ACC112 (cell line): ENCODE results near the gene RAB3C.

ENCODE experiments used
- H2AFZ ChIP-seq: fragments of 200-600 bp; sonication (generic); one replicate; pipeline ENCODE4 v1.6.0; 2017; ENCODE audit warnings: antibody characterized with exemption, low read length; ENCODE audit not compliant: unreplicated experiment
- H3K27ac ChIP-seq: fragments of 200-600 bp; sonication (generic); 2 replicates; pipeline ENCODE4 v1.5.1; 2014; ENCODE audit warnings: low read depth, mild to moderate bottlenecking, antibody characterized with exemption, low read length, moderate library complexity
- H3K27me3 ChIP-seq: fragments of 200-600 bp; sonication (generic); 2 replicates; pipeline ENCODE4 v1.6.1; 2014; ENCODE audit warnings: mild to moderate bottlenecking, antibody characterized with exemption, low read length, moderate library complexity, mixed read lengths; ENCODE audit not compliant: insufficient read depth
- H3K36me3 ChIP-seq: fragments of 200-600 bp; sonication (generic); 2 replicates; pipeline ENCODE4 v1.6.1; 2016; ENCODE audit warnings: mild to moderate bottlenecking, antibody characterized with exemption, low read length, moderate library complexity, mixed read lengths; ENCODE audit not compliant: insufficient read depth
- H3K4me1 ChIP-seq: fragments of 200-600 bp; sonication (generic); one replicate; pipeline ENCODE4 v1.6.1; 2016; ENCODE audit warnings: low read length, mixed read lengths; ENCODE audit not compliant: insufficient read depth, unreplicated experiment, control insufficient read depth
- H3K4me3 ChIP-seq: fragments of 200-600 bp; sonication (generic); 2 replicates; pipeline ENCODE4 v1.5.1; 2014; ENCODE audit warnings: mild to moderate bottlenecking, low read depth, low read length
- H3K79me2 ChIP-seq: fragments of 200-600 bp; sonication (generic); one replicate; pipeline ENCODE4 v1.6.0; 2016; ENCODE audit warnings: low read length; ENCODE audit not compliant: control insufficient read depth, unreplicated experiment, insufficient read depth

Gene RAB3C

DNA sequence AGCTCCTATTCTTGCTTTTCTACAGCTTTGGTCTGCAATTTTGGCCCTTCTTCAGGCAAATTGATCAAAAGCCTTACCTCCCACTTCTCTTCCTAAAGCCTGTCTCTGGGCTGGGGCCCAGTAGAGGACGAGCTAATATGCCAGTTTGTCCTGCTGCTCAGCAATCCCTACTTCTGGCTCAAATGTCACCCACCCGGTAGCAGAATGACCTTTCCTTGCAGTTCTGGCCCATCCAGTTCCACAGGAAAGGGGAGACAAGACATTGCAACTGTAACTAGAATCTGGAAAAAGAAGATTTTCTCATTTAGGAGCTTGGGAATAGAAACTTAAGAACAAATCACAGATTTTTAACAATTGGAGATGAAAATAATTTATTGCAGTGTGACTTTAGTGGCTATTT lies 261.5 kb downstream of the RAB3C start:
- Histone ChIP-seq H3K4me1 (no peaks in the 10 kb centered on the region), H3K36me3 (no peaks in the 10 kb centered on the region), H3K27me3 (peaks cover 29% of the 10 kb centered on the region; the same call in 1 of the 2 replicates), H3K4me3 (no peak overlapping the region), H2AFZ (no peak overlapping the region), H3K27ac (no peak overlapping the region), H3K79me2 (no peaks in the 10 kb centered on the region)

DNA sequence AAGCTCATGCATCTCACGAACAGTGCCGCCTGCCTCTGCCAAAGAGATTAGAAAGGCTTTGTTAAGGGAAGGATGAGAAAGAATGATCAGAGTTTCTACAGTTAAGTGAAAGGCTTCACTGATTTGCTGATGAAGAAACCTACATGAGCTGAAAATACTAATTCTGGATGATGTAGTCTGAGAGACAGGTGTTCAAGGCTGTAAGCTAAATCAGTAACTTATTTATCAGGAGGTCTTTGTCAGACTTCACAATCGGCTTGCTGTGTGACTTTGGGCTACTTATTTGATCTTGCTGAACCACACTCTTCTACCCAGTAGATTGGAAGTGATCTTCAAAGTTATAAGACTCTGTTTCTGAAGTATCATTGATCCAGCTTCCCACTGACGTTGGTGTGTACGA lies 264.2 kb downstream of the RAB3C start:
- Histone ChIP-seq H2AFZ (no peak overlapping the region), H3K27me3 (peaks cover 34% of the 10 kb centered on the region), H3K36me3 (no peaks in the 10 kb centered on the region), H3K27ac (no peak overlapping the region), H3K4me1 (no peaks in the 10 kb centered on the region), H3K79me2 (no peaks in the 10 kb centered on the region), H3K4me3 (no peak overlapping the region)

DNA sequence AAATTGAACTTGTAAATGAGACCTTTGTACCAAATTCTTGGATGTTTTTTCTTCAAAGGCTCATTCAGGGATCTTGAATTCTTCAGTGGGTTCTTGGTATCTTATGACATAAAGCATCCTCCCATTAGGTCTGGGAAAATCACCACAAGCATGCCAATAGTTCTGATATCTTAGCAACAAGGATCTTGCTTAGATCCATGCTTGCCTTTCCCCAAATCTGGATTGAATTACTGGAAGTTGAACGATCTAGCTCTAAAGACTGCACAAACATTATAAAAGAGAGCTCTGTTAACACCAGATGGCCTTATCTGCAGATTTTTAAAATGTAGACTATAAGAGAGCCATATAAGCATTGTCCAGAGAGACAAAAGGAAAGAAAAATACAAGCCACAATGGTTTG lies 266.3 kb downstream of the RAB3C start:
- no peak overlapping the region for H3K4me3 ChIP-seq
- H2AFZ ChIP-seq: no peak overlapping the region
- H3K79me2 ChIP-seq: no peaks in the 10 kb centered on the region
- no peaks in the 10 kb centered on the region for H3K36me3 ChIP-seq
- no peak overlapping the region for H3K27ac ChIP-seq
- H3K27me3 ChIP-seq: peaks cover 49% of the 10 kb centered on the region
- H3K4me1 ChIP-seq: no peaks in the 10 kb centered on the region

DNA sequence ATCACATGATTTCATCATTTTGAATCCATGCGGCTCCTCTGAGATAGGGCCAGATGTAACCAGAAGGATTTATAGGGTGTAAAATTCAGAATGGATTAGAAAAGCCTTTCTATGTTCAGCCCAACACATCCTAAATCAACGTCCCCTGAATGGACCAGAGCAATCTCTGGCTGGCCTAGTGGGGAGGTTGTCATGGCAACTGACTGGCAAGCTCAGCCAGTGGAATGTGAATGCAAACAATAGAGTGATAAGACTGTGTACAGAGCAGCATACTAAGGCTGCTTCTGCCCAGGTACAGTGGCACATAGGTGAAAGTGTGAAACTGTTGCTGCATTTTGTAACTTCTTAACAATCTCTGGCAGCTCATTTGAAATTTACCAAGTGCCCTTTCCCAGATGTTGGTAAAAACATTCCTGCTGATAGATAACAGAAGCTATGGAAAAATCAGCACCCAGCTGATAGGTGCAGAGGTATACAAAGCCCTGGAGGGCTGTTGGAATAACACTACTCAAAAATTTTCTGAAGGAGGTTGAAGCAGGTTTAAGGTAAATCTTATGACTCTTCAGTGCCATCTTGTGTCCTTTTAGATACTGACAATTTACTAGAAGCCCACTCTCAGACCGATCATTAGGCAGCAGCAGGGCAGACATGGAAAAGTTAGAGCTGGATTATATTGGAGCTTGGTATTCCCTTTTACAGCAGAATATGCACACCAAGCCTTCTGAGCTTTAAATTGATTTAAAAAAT lies 267.2 kb downstream of the RAB3C start:
- Histone ChIP-seq H2AFZ (no peak overlapping the region), H3K4me1 (no peaks in the 10 kb centered on the region), H3K36me3 (no peaks in the 10 kb centered on the region), H3K27ac (no peak overlapping the region), H3K27me3 (peaks cover 46% of the 10 kb centered on the region), H3K4me3 (no peak overlapping the region), H3K79me2 (no peaks in the 10 kb centered on the region)

DNA sequence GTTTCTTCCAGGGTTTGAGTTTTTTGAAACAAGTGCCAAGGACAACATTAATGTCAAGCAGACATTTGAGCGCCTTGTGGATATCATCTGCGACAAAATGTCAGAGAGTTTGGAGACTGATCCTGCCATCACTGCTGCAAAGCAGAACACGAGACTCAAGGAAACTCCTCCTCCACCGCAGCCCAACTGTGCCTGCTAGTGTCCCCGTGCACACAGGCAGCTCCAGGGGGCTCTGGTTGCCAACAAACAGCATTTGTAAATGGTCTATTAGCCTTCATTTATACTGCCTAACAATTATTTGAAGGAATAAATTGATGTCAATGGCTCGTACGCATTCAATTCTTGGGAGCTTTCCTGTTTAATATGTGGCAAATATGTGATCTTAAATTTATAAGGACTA lies 268.3 kb downstream of the RAB3C start:
- Histone ChIP-seq H3K4me3 (no peak overlapping the region), H3K27me3 (peaks cover 46% of the 10 kb centered on the region), H3K4me1 (no peaks in the 10 kb centered on the region), H3K27ac (no peak overlapping the region), H3K36me3 (no peaks in the 10 kb centered on the region), H3K79me2 (no peaks in the 10 kb centered on the region), H2AFZ (no peak overlapping the region)

DNA sequence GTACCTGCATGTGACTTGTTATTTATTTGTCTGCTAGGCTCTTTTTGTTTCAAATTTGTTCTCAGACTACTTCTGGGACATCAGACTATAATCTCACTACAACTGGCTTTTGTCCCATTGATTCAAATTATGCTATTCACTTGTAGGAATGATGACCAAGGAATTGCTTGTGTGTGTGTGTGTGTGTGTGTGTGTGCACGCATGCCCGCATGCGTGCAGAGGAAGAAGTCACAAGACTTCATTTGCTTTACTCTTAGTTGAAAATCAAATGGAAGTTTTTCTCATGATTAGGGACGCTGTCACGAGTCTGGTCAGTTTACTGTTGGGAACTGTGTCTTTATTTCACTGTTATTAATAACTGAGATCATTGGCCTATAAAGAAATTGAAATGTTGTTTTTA lies 268.7 kb downstream of the RAB3C start:
- no peaks in the 10 kb centered on the region for H3K36me3 ChIP-seq
- H3K79me2 ChIP-seq: no peaks in the 10 kb centered on the region
- no peaks in the 10 kb centered on the region for H3K4me1 ChIP-seq
- H2AFZ ChIP-seq: no peak overlapping the region
- H3K27me3 ChIP-seq: peaks cover 47% of the 10 kb centered on the region
- no peak overlapping the region for H3K4me3 ChIP-seq
- H3K27ac ChIP-seq: no peak overlapping the region

DNA sequence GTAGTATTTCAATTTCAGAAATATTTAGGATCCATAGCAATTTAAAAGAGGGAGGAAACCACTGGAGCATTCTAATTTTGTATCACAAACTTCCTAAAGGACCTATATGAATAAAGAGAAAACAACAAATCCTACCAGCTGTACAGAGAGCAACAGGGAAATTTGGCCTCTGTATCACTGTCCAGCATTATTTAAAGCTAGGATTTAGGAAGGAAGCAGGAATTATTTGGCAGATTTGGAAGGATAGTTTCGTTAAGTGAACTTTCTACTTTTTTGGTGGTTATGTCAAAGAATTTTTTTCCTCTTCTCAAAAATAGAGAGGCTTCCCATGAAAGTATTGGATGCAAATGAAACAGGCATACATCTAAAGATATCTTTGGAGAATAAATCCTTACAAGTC lies 269.7 kb downstream of the RAB3C start:
- H3K27ac ChIP-seq: no peak overlapping the region

DNA sequence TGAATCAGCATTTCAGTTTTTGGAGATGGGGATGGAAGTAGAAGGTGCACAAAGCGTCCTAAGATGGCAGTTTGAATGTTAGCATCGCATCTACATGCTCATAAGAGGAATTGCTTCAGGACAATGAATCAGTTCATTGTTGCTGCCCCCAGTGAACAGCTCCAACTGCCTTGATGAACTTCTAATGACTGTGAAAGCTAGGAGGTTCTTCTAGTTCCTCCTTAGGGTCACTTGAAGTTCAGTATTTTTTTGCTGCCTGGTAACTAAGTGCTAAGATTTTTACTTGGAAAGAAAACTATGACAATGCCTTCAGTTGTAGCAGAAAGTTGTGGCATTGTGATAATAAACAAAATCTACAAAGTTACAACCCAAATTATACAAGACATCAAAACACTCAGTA lies 271.6 kb downstream of the RAB3C start:
- Histone ChIP-seq H3K36me3 (no peaks in the 10 kb centered on the region), H3K79me2 (no peaks in the 10 kb centered on the region), H3K4me1 (no peaks in the 10 kb centered on the region), H3K4me3 (no peak overlapping the region), H3K27ac (no peak overlapping the region), H2AFZ (no peak overlapping the region), H3K27me3 (peaks cover 60% of the 10 kb centered on the region)

More for the DNA sequence above, 269.7 kb downstream of the RAB3C start:
- H3K4me1 ChIP-seq: no peaks in the 10 kb centered on the region
- H2AFZ ChIP-seq: no peak overlapping the region
- H3K36me3 ChIP-seq: no peaks in the 10 kb centered on the region
- H3K27me3 ChIP-seq: peaks cover 56% of the 10 kb centered on the region
- H3K79me2 ChIP-seq: no peaks in the 10 kb centered on the region
- H3K4me3 ChIP-seq: no peak overlapping the region

DNA sequence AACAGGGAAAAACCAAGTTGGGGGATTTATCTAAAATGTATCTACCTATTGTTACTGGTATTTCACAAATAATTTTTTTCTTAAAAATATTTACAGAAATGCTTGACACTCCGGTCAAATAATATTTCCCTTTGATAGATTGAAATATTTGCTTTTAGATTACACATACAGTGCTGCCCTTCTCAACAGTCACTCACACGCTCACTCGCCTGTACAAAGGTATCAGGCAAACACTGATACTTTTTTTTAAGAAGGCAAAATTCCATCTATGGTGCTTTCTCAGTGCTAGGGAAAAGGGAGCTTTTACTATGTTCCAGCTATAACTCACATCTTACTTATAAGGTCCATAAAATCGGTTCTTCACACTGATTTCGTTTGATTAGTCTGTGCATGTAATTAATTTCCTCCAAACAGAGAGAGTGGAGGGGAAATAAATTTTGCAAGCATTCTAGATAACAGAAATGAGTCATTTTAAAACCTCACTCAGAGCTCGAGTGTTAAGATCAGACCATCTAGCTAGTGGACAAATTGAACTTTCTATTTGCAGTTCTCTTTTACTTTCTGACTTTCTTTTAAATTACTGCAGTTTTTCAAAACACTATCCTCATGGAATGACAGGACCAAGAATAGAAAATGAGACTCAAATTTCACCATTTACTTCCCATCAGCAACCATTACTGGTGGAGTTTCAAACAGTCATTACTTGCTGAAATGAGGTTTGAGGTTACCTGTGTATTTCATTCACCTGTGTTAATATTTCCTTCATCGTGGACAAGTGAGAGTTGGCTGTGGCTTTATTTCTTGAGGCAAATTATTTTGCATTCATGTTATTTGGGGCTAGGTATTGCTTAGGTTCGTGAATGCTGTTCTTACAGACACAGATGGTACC lies 273.2 kb downstream of the RAB3C start:
- H3K4me1 ChIP-seq: no peaks in the 10 kb centered on the region
- H3K36me3 ChIP-seq: no peaks in the 10 kb centered on the region
- H2AFZ ChIP-seq: no peak overlapping the region
- H3K27ac ChIP-seq: no peak overlapping the region
- H3K27me3 ChIP-seq: peaks cover 52% of the 10 kb centered on the region
- H3K4me3 ChIP-seq: no peak overlapping the region
- H3K79me2 ChIP-seq: no peaks in the 10 kb centered on the region

DNA sequence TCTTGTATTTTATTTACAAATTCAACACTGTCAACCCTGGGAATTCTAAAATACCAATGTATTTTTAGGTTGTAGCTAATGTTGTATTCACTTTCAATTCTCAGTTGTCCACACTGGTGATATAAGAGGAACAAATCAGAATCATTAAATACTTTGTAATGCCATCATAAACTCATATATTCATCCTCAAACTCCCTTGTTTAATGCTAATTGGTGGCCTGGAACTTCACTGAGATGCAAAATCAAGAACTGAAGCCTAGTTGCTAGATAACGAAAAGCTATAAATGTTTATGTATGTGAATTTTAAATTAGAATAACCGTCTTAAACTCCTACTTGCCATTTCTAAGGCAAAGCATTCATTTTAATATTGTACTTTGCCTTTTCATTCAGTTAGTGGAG lies 274.7 kb downstream of the RAB3C start:
- Histone ChIP-seq H3K27me3 (peaks cover 52% of the 10 kb centered on the region), H3K27ac (no peak overlapping the region), H3K4me1 (no peaks in the 10 kb centered on the region), H3K4me3 (no peak overlapping the region), H3K36me3 (no peaks in the 10 kb centered on the region), H3K79me2 (no peaks in the 10 kb centered on the region), H2AFZ (no peak overlapping the region)

DNA sequence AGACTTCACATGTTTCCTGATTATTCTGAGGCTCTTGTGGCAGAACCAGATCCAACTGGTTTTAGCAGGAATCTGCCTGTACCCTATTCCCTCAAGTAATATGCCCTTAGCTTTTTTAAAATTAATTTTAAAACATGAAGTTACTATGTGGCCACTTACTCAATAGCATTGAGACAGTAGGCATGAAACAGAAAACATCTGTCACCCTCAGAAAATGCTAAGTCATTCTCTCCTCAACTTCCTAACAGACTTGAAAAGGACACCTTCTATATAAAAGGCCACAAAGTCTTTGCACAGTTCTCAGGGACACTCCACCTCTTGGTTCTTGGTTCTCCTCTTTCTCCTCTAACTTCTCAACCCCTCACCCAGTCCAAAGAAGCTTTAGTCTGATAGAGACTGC lies 277.8 kb downstream of the RAB3C start:
- Histone ChIP-seq H2AFZ (no peak overlapping the region), H3K79me2 (no peaks in the 10 kb centered on the region), H3K36me3 (no peaks in the 10 kb centered on the region), H3K27ac (no peak overlapping the region), H3K4me1 (no peaks in the 10 kb centered on the region), H3K27me3 (peaks cover 51% of the 10 kb centered on the region), H3K4me3 (no peak overlapping the region)
